Measurements from ENCODE around the gene COL27A1.
"Not testable (repeated sequence)": the region's sequence is repeated elsewhere in the genome, so short reads cannot be mapped to it uniquely, and the experiment has no call there.

Gene COL27A1

DNA sequence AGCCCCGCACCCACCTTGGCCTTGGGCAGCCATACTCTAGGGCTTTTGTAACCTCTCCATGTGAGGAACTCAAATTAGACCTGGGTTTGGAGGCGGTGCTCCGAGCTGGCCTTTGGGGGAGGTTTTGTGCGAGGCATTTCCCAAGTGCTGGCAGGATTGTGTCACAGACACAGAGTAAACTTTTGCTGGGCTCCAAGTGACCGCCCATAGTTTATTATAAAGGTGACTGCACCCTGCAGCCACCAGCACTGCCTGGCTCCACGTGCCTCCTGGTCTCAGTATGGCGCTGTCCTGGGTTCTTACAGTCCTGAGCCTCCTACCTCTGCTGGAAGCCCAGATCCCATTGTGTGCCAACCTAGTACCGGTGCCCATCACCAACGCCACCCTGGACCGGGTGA, 174.3 kb downstream of the COL27A1 start, which contains the start of gene ORM2:
Gene ORM2, plus strand, starts transcription at position 245 of the 398 bp plus-strand sequence. Its CDS starts 36 bp downstream, at position 281.
- H3K23ac ChIP-seq (ENCODE audit: low read length); DNase-seq; H3K79me1 ChIP-seq (ENCODE audit: low read length); H4K8ac ChIP-seq (ENCODE audit: low read depth, low read length); H4K5ac ChIP-seq (ENCODE audit: low read length); H3K18ac ChIP-seq (ENCODE audit: low read length); H3K36me3 ChIP-seq (ENCODE audit: control insufficient read depth, insufficient read depth, low read length); H3K27ac ChIP-seq (ENCODE audit: low read depth, low read length); H3K56ac ChIP-seq (ENCODE audit: low read length); H2BK15ac ChIP-seq (replicated peaks; ENCODE audit: low read depth); H2BK120ac ChIP-seq (ENCODE audit: low read depth, low read length); H3K4me3 ChIP-seq (ENCODE audit: low read length); H3K79me2 ChIP-seq (ENCODE audit: control insufficient read depth, insufficient read depth, low read length); H3K4ac ChIP-seq (ENCODE audit: low read depth, low read length); H3K9ac ChIP-seq (ENCODE audit: low read length); H2BK5ac ChIP-seq (ENCODE audit: low read length); H3K4me1 ChIP-seq (ENCODE audit: control insufficient read depth, low read depth, low read length); H3K4me2 ChIP-seq (ENCODE audit: low read length); H3K27me3 ChIP-seq (ENCODE audit: insufficient read depth, low read length, poor library complexity); H2AK5ac ChIP-seq (ENCODE audit: low read length): not testable (repeated sequence)
- no CpG with 5 or more reads among the region's 10 CpGs for WGBS (ENCODE audit: extremely low coverage, insufficient coverage, low lambda C conversion rate)

DNA sequence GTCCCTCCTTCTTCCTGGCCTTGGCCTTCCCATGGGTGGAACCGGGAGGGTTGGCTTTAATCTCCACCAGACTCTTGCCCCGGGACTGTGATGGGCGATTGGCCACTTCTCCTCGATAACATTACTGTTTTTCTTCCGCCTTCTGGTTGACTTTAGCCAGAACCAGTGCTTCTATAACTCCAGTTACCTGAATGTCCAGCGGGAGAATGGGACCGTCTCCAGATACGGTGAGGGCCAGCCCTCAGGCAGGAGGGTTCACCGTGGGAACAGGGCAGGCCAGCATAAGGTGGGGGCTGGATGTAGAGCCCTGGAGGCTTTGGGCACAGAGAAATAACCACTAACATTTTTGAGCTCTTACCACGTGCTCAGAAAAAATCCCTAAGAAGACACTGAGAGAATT, 175.3 kb downstream of the COL27A1 start:
- DNase-seq = no peak
- Histone ChIP-seq H2BK15ac (replicated peaks; ENCODE audit: low read depth) (no peak overlapping the region), H3K27me3 (ENCODE audit: insufficient read depth, low read length, poor library complexity) (no peaks in the 10 kb centered on the region), H4K8ac (ENCODE audit: low read depth, low read length) (no peak overlapping the region), H3K27ac (ENCODE audit: low read depth, low read length) (no peak overlapping the region), H2BK120ac (ENCODE audit: low read depth, low read length) (no peak overlapping the region), H3K4ac (ENCODE audit: low read depth, low read length) (no peak overlapping the region), H3K4me3 (ENCODE audit: low read length) (no peak overlapping the region), H3K23ac (ENCODE audit: low read length) (no peak overlapping the region), H3K9ac (ENCODE audit: low read length) (no peak overlapping the region), H3K79me1 (ENCODE audit: low read length) (no peaks in the 10 kb centered on the region), H3K18ac (ENCODE audit: low read length) (no peak overlapping the region), H3K36me3 (ENCODE audit: control insufficient read depth, insufficient read depth, low read length) (no peaks in the 10 kb centered on the region), H3K56ac (ENCODE audit: low read length) (no peak overlapping the region), H2BK5ac (ENCODE audit: low read length) (no peak overlapping the region), H3K4me2 (ENCODE audit: low read length) (no peak overlapping the region), H3K79me2 (ENCODE audit: control insufficient read depth, insufficient read depth, low read length) (no peaks in the 10 kb centered on the region), H2AK5ac (ENCODE audit: low read length) (no peak overlapping the region), H3K4me1 (ENCODE audit: control insufficient read depth, low read depth, low read length) (no peaks in the 10 kb centered on the region), H4K5ac (ENCODE audit: low read length) (no peak overlapping the region)
- no CpG with 5 or more reads among the region's 10 CpGs for WGBS (ENCODE audit: extremely low coverage, insufficient coverage, low lambda C conversion rate)

DNA sequence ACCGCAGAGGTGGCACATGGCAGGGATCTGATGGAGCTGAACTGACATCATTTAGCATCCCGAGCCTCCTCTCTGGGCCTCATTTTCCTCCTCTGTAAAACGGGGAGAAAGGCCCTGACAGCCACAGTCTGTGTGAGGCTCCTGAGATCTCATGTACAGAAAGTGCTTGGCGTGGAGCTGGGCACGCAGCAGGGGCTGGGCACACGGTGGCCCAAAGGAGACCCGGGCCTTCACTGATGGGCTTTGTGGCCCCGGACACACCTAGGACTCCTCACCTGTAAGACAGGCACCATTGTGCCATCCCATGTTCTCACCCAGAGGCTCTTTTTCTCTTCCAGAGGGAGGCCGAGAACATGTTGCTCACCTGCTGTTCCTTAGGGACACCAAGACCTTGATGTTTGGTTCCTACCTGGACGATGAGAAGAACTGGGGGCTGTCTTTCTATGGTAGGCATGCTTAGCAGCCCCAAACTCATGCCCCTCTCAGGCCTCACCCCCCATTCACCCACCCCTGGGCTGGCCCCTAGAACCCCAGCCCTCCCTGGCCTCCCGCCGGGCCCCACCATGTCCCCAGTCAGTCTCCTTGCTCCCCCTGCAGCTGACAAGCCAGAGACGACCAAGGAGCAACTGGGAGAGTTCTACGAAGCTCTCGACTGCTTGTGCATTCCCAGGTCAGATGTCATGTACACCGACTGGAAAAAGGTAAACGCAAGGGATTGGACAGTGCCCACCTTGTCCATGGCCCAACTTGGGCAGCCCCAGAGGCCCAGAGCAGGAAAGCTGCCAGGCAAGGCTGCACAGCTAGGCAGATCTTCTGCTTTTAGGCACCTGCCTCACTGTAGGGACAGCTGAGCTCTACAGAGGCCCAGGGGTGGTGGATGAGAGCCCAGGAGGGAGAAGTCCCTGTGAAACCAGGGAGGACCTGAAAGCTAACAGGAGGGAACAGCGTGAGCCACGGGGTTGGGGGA, 176.2 kb downstream of the COL27A1 start:
- not testable (repeated sequence) for H3K4me3 ChIP-seq (ENCODE audit: low read length); H3K23ac ChIP-seq (ENCODE audit: low read length); H2BK5ac ChIP-seq (ENCODE audit: low read length); H2AK5ac ChIP-seq (ENCODE audit: low read length); H3K4me1 ChIP-seq (ENCODE audit: control insufficient read depth, low read depth, low read length); H3K27ac ChIP-seq (ENCODE audit: low read depth, low read length); H3K4me2 ChIP-seq (ENCODE audit: low read length); H3K79me2 ChIP-seq (ENCODE audit: control insufficient read depth, insufficient read depth, low read length); H3K56ac ChIP-seq (ENCODE audit: low read length); H3K36me3 ChIP-seq (ENCODE audit: control insufficient read depth, insufficient read depth, low read length); DNase-seq; H3K9ac ChIP-seq (ENCODE audit: low read length); H3K27me3 ChIP-seq (ENCODE audit: insufficient read depth, low read length, poor library complexity); H3K79me1 ChIP-seq (ENCODE audit: low read length); H4K5ac ChIP-seq (ENCODE audit: low read length); H4K8ac ChIP-seq (ENCODE audit: low read depth, low read length); H3K4ac ChIP-seq (ENCODE audit: low read depth, low read length); H2BK15ac ChIP-seq (replicated peaks; ENCODE audit: low read depth); H3K18ac ChIP-seq (ENCODE audit: low read length); H2BK120ac ChIP-seq (ENCODE audit: low read depth, low read length)
- no CpG with 5 or more reads among the region's 19 CpGs for WGBS (ENCODE audit: extremely low coverage, insufficient coverage, low lambda C conversion rate)

DNA sequence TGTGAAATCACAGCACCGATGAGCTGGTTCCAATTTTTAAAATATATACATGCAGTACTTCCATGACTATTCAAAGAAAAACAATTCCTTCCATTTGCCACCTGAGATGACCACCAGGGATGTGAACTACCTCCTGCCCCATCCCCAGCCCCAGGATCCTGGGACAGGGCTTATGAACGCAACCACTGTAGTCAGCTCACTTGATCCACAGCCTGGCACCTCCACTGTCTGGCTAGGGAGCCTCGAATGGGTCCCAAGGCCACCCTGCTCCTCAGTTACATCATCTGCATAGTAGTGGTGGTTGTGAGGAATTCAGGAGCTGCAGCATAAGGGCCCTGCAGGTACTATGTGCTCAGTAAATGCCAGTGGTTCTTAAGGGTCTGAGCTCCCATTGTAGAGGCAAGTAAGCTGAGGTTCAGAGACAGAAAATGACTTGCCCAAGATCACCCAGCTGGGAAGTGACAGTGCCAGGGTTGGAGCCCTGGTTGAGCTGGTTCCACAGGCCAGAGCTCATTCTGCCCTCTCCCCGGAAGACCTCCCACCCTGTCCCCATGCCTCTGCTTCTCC, 177.2 kb downstream of the COL27A1 start:
- not testable (repeated sequence) for H4K8ac ChIP-seq (ENCODE audit: low read depth, low read length); H3K56ac ChIP-seq (ENCODE audit: low read length); H3K4me1 ChIP-seq (ENCODE audit: control insufficient read depth, low read depth, low read length); H3K79me2 ChIP-seq (ENCODE audit: control insufficient read depth, insufficient read depth, low read length); H3K18ac ChIP-seq (ENCODE audit: low read length); H3K4me2 ChIP-seq (ENCODE audit: low read length); H3K36me3 ChIP-seq (ENCODE audit: control insufficient read depth, insufficient read depth, low read length); H3K27me3 ChIP-seq (ENCODE audit: insufficient read depth, low read length, poor library complexity); H3K9ac ChIP-seq (ENCODE audit: low read length); H3K23ac ChIP-seq (ENCODE audit: low read length); H3K79me1 ChIP-seq (ENCODE audit: low read length); H3K27ac ChIP-seq (ENCODE audit: low read depth, low read length); H2AK5ac ChIP-seq (ENCODE audit: low read length); H2BK120ac ChIP-seq (ENCODE audit: low read depth, low read length); H3K4ac ChIP-seq (ENCODE audit: low read depth, low read length); H3K4me3 ChIP-seq (ENCODE audit: low read length); DNase-seq; H2BK5ac ChIP-seq (ENCODE audit: low read length); H2BK15ac ChIP-seq (replicated peaks; ENCODE audit: low read depth); H4K5ac ChIP-seq (ENCODE audit: low read length)
- no CpG with 5 or more reads among the region's 4 CpGs for WGBS (ENCODE audit: extremely low coverage, insufficient coverage, low lambda C conversion rate)

DNA sequence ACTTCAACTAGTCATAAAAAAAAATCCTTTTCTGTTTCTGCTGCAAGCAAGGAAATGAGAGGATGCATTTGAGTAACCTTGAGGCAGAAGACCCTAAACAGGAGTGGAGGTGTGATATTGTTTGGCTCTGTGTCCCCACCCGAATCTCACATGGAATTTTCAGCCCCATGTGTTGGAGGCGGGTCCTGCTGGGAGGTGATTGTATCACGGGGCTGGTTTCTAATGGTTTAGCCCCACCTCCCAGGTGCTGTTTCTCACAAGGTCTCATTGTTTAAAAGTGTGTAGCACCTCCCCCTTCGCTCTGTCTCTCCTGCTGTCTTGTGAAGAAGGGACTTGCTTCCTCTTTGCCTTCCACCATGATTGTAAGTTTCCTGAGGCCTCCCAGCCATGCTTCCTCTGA, 178.4 kb downstream of the COL27A1 start:
- not testable (repeated sequence) for H4K8ac ChIP-seq (ENCODE audit: low read depth, low read length); H3K4me1 ChIP-seq (ENCODE audit: control insufficient read depth, low read depth, low read length); H3K27me3 ChIP-seq (ENCODE audit: insufficient read depth, low read length, poor library complexity); H2BK5ac ChIP-seq (ENCODE audit: low read length); H3K27ac ChIP-seq (ENCODE audit: low read depth, low read length); H3K36me3 ChIP-seq (ENCODE audit: control insufficient read depth, insufficient read depth, low read length); H3K56ac ChIP-seq (ENCODE audit: low read length); H2BK15ac ChIP-seq (replicated peaks; ENCODE audit: low read depth); H3K4me3 ChIP-seq (ENCODE audit: low read length); H3K23ac ChIP-seq (ENCODE audit: low read length); H4K5ac ChIP-seq (ENCODE audit: low read length); H3K18ac ChIP-seq (ENCODE audit: low read length); H3K79me1 ChIP-seq (ENCODE audit: low read length); H2BK120ac ChIP-seq (ENCODE audit: low read depth, low read length); DNase-seq; H3K79me2 ChIP-seq (ENCODE audit: control insufficient read depth, insufficient read depth, low read length); H2AK5ac ChIP-seq (ENCODE audit: low read length); H3K4ac ChIP-seq (ENCODE audit: low read depth, low read length); H3K4me2 ChIP-seq (ENCODE audit: low read length); H3K9ac ChIP-seq (ENCODE audit: low read length)
- no CpG with 5 or more reads among the region's 4 CpGs for WGBS (ENCODE audit: extremely low coverage, insufficient coverage, low lambda C conversion rate)
